Heart right ventricle (tissue), 16 donors: ENCODE measurements around the gene TTBK1. TPM values are rescaled to one million over a fixed set of nuclear protein-coding genes. Genes with fewer than 3 reads are reported as not detected.

ENCODE experiments used
- ATAC-seq, 8 donors: fragments of 200-7000 bp; cut with Tn5 transposase; one replicate each; pipeline ENCODE4 v1.9.1; 2020; ENCODE audit warnings: mild to moderate bottlenecking in 8 of 8, moderate library complexity in 8 of 8, moderate number of reproducible peaks in 1 of 8
- DNase-seq, 2 donors: peaks; one replicate each; pipeline ENCODE4 v3.0.0-alpha.2; 2020
- H3K27ac ChIP-seq, 10 donors: fragments of 200-600 bp; sonication (generic) in 2 of 10; one replicate each; pipeline versions ENCODE4 v1.5.0 to v1.8.0; 2020 to 2022; ENCODE audit warnings: mild to moderate bottlenecking in 3 of 10
- H3K27me3 ChIP-seq, 7 donors: fragments of 200-600 bp; one replicate each; pipeline ENCODE4 v1.8.0; 2021 to 2022; ENCODE audit warnings: mild to moderate bottlenecking in 2 of 7
- H3K36me3 ChIP-seq, 9 donors: fragments of 200-600 bp; sonication (generic) in 1 of 9; one replicate each; pipeline versions ENCODE4 v1.5.0 to v1.8.0; 2020 to 2022; ENCODE audit warnings: mild to moderate bottlenecking in 2 of 9
- H3K4me1 ChIP-seq, 9 donors: fragments of 200-600 bp; sonication (generic) in 1 of 9; one replicate each; pipeline versions ENCODE4 v1.5.0 to v1.8.0; 2020 to 2022; ENCODE audit warnings: mild to moderate bottlenecking in 4 of 9
- H3K4me3 ChIP-seq, 10 donors: fragments of 200-600 bp; sonication (generic) in 2 of 10; one replicate each; pipeline versions ENCODE4 v1.5.0 to v1.8.0; 2020 to 2022; ENCODE audit warnings: mild to moderate bottlenecking in 7 of 10, moderate library complexity in 2 of 10
- H3K9me3 ChIP-seq, 11 donors: fragments of 200-600 bp in 10 of 11; sonication (generic) in 2 of 11; one replicate each; pipeline versions ENCODE4 v1.5.0 to v1.8.0; 2013 to 2022; ENCODE audit warnings: mild to moderate bottlenecking in 2 of 11, control low read depth in 1 of 11, moderate library complexity in 1 of 11
- WGBS, 2 donors: extraction: QIAGEN DNeasy Blood & Tissue Kit; methylation state at CpG; one replicate each; pipeline ENCODE4 v1.1.7; 2013; ENCODE audit warnings: inconsistent platforms in 1 of 2; 5-methylcytosine and 5-hydroxymethylcytosine counted together
- intact Hi-C, 10 donors: fragments of 100-400 bp; cut with DNase I; formaldehyde crosslinking; loops; one replicate each; pipeline versions ENCODE4 v1.11.1 to v1.14.2; 2022
- polyA plus RNA-seq, 2 donors: library from polyadenylated mRNA; stranded (reverse); fragments of 200-250 nt; gene quantifications; one replicate each; pipeline ENCODE4 v1.2.3, GENCODE V29; 2013
- total RNA-seq, 10 donors: library from RNA; stranded (reverse); fragmentation: NEBNext Ultra II Directional in 3 of 10; extraction: Animal tissue kit (Norgen Biotek cat#: 25700) in 3 of 10; gene quantifications; one replicate each; pipeline versions ENCODE4 v1.2.1 to v1.2.4, GENCODE V29; 2021 to 2023
- TF ChIP-seq, protein P1 (sequence below), 9 donors: fragments of 200-600 bp; sonication (generic) in 2 of 9; IDR thresholded peaks; one replicate each; pipeline versions ENCODE4 v1.5.0 to v1.8.0; 2021 to 2022; ENCODE audit warnings: antibody characterized with exemption in 9 of 9, mild to moderate bottlenecking in 5 of 9, moderate library complexity in 1 of 9
- donor health status: Arrhythmogenic right ventricular cardiomyopathy.
- donor health status: ischemic (EF 13 %, LVEDD 7.1; RV severe dilation, severe dysfunction).
- donor health status: healthy with polysubstance abuse.
- donor health status: DM: no; HTN: yes; CAD: no.
- donor health status: DM: no; HTN: no; CAD: no.
- donor health status: ischemic (EF 25% LVEDD 6.9; RV normal size, moderate dysfunction).
- donor health status: ischemic (EF 25% LVEDD 5.7; RV mildly dilated, moderate dysfunction).
- donor health status: healthy.
- donor health status: DM: yes; HTN: yes; CAD: no.
- donor health status: Ischemic cardiomyopathy.
- donor health status: ischemic (EF 35%, LVEDD 5.7; RV mildly dilated, moderate dysfunction).
- donor health status: nonischemic (EF 11% LVEDD 7.7; RV severe dilation, severe dysfunction).
- donor health status: DM: yes; HTN: yes; CAD: no.
- donor health status: PGD.
- donor health status: ischemic (EF 29% LVEDD 5.4; RV normal size, mild dysfunction).
- donor health status: nonischemic (EF 23%, LVEDD 6.1; RV moderate dilation, normal function).

Gene TTBK1
- total and polyA plus RNA-seq, 12 donors, result 0.04 to 0.69 (median 0.29) TPM

DNA sequence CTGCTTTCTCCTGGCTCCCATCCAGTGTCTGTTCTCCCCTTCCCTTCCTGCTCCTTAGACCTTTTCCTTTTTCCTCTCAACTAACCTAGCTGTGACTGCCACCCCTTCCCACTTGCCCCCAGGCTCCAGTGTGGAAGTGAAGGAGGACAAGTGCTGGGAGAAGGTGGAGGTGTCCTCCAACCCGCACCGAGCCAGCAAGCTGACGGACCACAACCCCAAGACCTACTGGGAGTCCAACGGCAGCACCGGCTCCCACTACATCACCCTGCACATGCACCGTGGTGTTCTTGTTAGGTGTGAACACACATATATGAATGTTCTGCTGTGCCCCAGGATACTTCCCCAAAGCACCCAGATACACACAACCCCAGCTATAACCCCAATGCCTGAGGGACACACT is 42.7 kb upstream of the TTBK1 start:
- Histone ChIP-seq H3K4me3 (no peak overlapping the region), H3K9me3 (no peaks in the 10 kb centered on the region), H3K4me1 (no peaks in the 10 kb centered on the region), H3K27me3 (no peaks in the 10 kb centered on the region), H3K36me3 (peaks cover 0 to 88% (median 29%) of the 10 kb centered on the region in 9 donors), H3K27ac (no peak overlapping the region)
- no peak for DNase-seq
- WGBS, 2 donors, result 90 to 91% methylated on average over 6 of the region's 6 CpGs
- ATAC-seq, result no peak
- TF ChIP-seq, protein P1, sequence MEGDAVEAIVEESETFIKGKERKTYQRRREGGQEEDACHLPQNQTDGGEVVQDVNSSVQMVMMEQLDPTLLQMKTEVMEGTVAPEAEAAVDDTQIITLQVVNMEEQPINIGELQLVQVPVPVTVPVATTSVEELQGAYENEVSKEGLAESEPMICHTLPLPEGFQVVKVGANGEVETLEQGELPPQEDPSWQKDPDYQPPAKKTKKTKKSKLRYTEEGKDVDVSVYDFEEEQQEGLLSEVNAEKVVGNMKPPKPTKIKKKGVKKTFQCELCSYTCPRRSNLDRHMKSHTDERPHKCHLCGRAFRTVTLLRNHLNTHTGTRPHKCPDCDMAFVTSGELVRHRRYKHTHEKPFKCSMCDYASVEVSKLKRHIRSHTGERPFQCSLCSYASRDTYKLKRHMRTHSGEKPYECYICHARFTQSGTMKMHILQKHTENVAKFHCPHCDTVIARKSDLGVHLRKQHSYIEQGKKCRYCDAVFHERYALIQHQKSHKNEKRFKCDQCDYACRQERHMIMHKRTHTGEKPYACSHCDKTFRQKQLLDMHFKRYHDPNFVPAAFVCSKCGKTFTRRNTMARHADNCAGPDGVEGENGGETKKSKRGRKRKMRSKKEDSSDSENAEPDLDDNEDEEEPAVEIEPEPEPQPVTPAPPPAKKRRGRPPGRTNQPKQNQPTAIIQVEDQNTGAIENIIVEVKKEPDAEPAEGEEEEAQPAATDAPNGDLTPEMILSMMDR (IDR thresholded peaks at IDR 0.05), result no peak
- intact Hi-C loops, result no loop called here

DNA sequence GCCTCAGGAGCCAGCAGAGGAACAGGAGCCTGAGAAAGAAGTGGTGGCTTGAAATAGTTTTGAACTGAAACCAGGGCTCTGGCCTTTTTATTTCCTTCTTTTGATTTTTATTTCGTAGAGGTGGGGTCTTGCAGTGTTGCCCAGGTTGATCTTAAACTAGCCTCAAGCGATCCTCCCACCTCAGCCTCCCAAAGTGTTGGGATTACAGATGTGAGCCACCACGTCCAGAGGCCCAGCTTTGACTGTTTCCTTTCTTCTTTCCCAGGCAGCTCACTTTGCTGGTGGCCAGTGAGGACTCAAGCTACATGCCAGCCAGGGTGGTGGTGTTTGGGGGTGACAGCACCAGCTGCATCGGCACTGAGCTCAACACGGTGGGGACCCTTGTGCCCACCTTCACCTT is 40.8 kb upstream of the TTBK1 start:
- peaks cover 0 to 85% (median 11%) of the 10 kb centered on the region in 9 donors for H3K36me3 ChIP-seq
- 90 to 92% methylated on average over 5 of the region's 5 CpGs for WGBS, 2 donors
- TF ChIP-seq, protein P1 (IDR thresholded peaks at IDR 0.05), result no peak
- H3K27me3 ChIP-seq, result no peaks in the 10 kb centered on the region
- no peaks in the 10 kb centered on the region for H3K9me3 ChIP-seq
- DNase-seq, result no peak
- ATAC-seq, result no peak
- no peaks in the 10 kb centered on the region for H3K4me1 ChIP-seq
- H3K4me3 ChIP-seq, result no peak overlapping the region
- intact Hi-C loops, result no loop called here
- no peak overlapping the region for H3K27ac ChIP-seq

DNA sequence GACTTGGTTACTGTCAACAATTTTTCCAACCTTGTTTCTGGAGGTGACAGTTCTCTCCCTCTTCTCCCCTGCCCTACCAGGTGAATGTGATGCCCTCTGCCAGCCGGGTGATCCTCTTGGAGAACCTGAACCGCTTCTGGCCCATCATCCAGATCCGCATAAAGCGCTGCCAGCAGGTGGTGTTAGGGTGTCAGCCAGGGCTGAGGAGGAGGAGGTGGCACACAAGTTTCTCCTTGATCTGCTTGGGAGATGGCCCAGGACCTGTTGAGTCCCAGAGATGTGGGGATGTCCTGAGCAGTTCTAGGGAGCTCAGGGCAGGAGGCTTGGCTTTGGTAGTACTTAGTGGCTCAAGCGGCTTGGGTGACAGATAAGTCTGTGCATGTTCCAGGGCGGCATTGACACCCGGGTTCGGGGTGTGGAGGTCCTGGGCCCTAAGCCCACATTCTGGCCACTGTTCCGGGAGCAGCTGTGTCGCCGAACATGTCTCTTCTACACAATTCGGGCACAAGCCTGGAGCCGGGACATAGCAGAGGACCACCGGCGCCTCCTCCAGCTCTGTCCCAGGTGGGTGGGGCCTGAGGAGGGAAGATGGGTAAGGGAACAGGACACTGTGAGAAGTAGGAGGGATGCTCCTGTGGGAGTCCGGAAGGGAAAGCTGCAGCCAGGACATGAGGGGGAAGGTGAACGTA is 40.1 kb upstream of the TTBK1 start:
- intact Hi-C loops, result no loop called here
- Histone ChIP-seq H3K4me3 (no peak overlapping the region), H3K27ac (no peak overlapping the region), H3K27me3 (no peaks in the 10 kb centered on the region), H3K4me1 (no peaks in the 10 kb centered on the region), H3K36me3 (peaks cover 0 to 78% (median 10%) of the 10 kb centered on the region in 9 donors), H3K9me3 (no peaks in the 10 kb centered on the region)
- TF ChIP-seq, protein P1 (IDR thresholded peaks at IDR 0.05), result no peak
- 92 to 94% methylated on average over 17 of the region's 17 CpGs for WGBS, 2 donors
- no peak for DNase-seq
- peak in 1 of 8 donors; percentile 31 for ATAC-seq

DNA sequence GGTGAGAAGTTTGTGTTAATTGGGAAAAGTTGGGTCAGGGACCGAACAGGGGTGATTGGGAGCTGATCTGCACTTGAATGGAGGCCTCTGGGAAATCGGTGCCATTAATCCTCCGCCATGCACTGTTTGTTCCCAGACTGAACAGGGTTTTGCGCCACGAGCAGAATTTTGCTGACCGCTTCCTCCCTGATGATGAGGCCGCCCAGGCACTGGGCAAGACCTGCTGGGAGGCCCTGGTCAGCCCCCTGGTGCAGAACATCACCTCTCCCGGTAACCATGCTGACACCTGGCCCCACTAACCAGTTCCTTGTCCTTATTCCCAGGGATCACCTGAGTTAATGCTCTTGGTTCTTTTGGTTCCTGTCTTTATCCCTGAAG is 39.6 kb upstream of the TTBK1 start:
- no peak for DNase-seq
- TF ChIP-seq, protein P1 (IDR thresholded peaks at IDR 0.05), result no peak
- 91 to 95% methylated on average over 8 of the region's 8 CpGs for WGBS, 2 donors
- no peak overlapping the region for H3K4me3 ChIP-seq
- H3K36me3 ChIP-seq, result peaks cover 0 to 73% (median 10%) of the 10 kb centered on the region in 9 donors
- no peaks in the 10 kb centered on the region for H3K9me3 ChIP-seq
- no peaks in the 10 kb centered on the region for H3K27me3 ChIP-seq
- intact Hi-C loops, result no loop called here
- H3K27ac ChIP-seq, result no peak overlapping the region
- ATAC-seq, result no peak
- H3K4me1 ChIP-seq, result no peaks in the 10 kb centered on the region
